Fibroblast of peridontal ligament (primary cell): ENCODE results near the gene DCHS2.

Source experiments
- DNase-seq: peaks from one replicate; pipeline ENCODE4 v3.0.0-alpha.2; 2010; ENCODE audit errors: extremely low read depth

DCHS2 gene

GRCh38 chr4:154491341-154492271 lies at the start of gene DCHS2:
DCHS2 (minus strand) TSS chr4:154491799; CDS start chr4:154491355, 444 bp downstream.
- DNase-seq: peak; percentile 11

- no peak for DNase-seq
Measured at GRCh38 chr4:154534296-154534695, 42.7 kb upstream of the DCHS2 start.

GRCh38 chr4:154529728-154530519 lies 38.3 kb upstream of the DCHS2 start:
- no peak for DNase-seq

- DNase-seq: no peak
Measured at GRCh38 chr4:154528869-154529268, 37.3 kb upstream of the DCHS2 start.

GRCh38 chr4:154527308-154527707 lies 35.7 kb upstream of the DCHS2 start:
- no peak for DNase-seq

GRCh38 chr4:154526151-154526550 lies 34.6 kb upstream of the DCHS2 start:
- no peak for DNase-seq

- DNase-seq: no peak
Measured at GRCh38 chr4:154521607-154522006, 30.0 kb upstream of the DCHS2 start.

- no peak for DNase-seq
Measured at GRCh38 chr4:154519214-154519613, 27.6 kb upstream of the DCHS2 start.

- no peak for DNase-seq
Measured at GRCh38 chr4:154517591-154517990, 26.0 kb upstream of the DCHS2 start.

GRCh38 chr4:154516318-154517029 lies 24.9 kb upstream of the DCHS2 start:
- DNase-seq: no peak

GRCh38 chr4:154511981-154512380 lies 20.4 kb upstream of the DCHS2 start:
- no peak for DNase-seq

GRCh38 chr4:154511548-154511947 lies 19.9 kb upstream of the DCHS2 start:
- no peak for DNase-seq

- DNase-seq: no peak
Measured at GRCh38 chr4:154507156-154507555, 15.6 kb upstream of the DCHS2 start.

- peak; percentile 33 for DNase-seq
Measured at GRCh38 chr4:154506253-154506652, 14.7 kb upstream of the DCHS2 start.

- peak; percentile 5 for DNase-seq
Measured at GRCh38 chr4:154503598-154503997, 12.0 kb upstream of the DCHS2 start.

- no peak for DNase-seq
Measured at GRCh38 chr4:154502111-154502510, 10.5 kb upstream of the DCHS2 start.

GRCh38 chr4:154497889-154498288 lies 6.3 kb upstream of the DCHS2 start:
- DNase-seq: peak; percentile 1

GRCh38 chr4:154495867-154496266 lies 4.3 kb upstream of the DCHS2 start:
- no peak for DNase-seq

GRCh38 chr4:154492288-154492687 lies 689 bp upstream of the DCHS2 start:
- DNase-seq: no peak

- DNase-seq: no peak
Measured at GRCh38 chr4:154490583-154491340, 837 bp downstream of the DCHS2 start.

- no peak for DNase-seq
Measured at GRCh38 chr4:154490234-154490582, 1.4 kb downstream of the DCHS2 start.
